KMS-11 (cell line): ENCODE results near the gene PRUNE2.

Source experiments
- H2AFZ ChIP-seq: fragments of 200-600 bp; sonication (generic); 2 replicates; pipeline ENCODE4 v1.6.1; 2016; ENCODE audit warnings: antibody characterized with exemption, mixed run types, low read depth
- H3K27ac ChIP-seq: fragments of 200-600 bp; sonication (generic); 2 replicates; pipeline ENCODE4 v1.6.1; 2016; ENCODE audit warnings: mild to moderate bottlenecking, mixed run types
- H3K27me3 ChIP-seq: fragments of 200-600 bp; sonication (generic); 2 replicates; pipeline ENCODE4 v1.6.1; 2017; ENCODE audit warnings: mild to moderate bottlenecking, low read depth, mixed run types, moderate library complexity; ENCODE audit not compliant: insufficient read depth
- H3K36me3 ChIP-seq: fragments of 200-600 bp; sonication (generic); 2 replicates; pipeline ENCODE4 v1.6.1; 2017; ENCODE audit warnings: mild to moderate bottlenecking, mixed run types; ENCODE audit not compliant: insufficient read depth
- H3K4me1 ChIP-seq: fragments of 200-600 bp; sonication (generic); 2 replicates; pipeline ENCODE4 v1.6.1; 2016; ENCODE audit warnings: mild to moderate bottlenecking, low read depth, mixed run types; ENCODE audit not compliant: poor library complexity, severe bottlenecking
- H3K4me2 ChIP-seq: fragments of 200-600 bp; sonication (generic); 2 replicates; pipeline ENCODE4 v1.7.0; 2016; ENCODE audit warnings: mild to moderate bottlenecking, mixed run types
- H3K4me3 ChIP-seq: fragments of 200-600 bp; sonication (generic); IDR thresholded peaks from 2 replicates; pipeline ENCODE4 v1.6.1; 2017; ENCODE audit warnings: low read depth, low read length, mixed read lengths; ENCODE audit not compliant: insufficient read depth
- H3K79me2 ChIP-seq: fragments of 200-600 bp; sonication (generic); 2 replicates; pipeline ENCODE4 v1.6.1; 2016; ENCODE audit warnings: low read depth, mixed run types; ENCODE audit not compliant: insufficient read depth
- H3K9ac ChIP-seq: fragments of 200-600 bp; sonication (generic); 2 replicates; pipeline ENCODE4 v1.6.1; 2016; ENCODE audit warnings: mild to moderate bottlenecking, mixed run types
- H4K20me1 ChIP-seq: fragments of 200-600 bp; sonication (generic); 2 replicates; pipeline ENCODE4 v1.6.1; 2016; ENCODE audit warnings: mild to moderate bottlenecking, mixed run types; ENCODE audit not compliant: insufficient read depth
- TF ChIP-seq, protein P1 (sequence below): fragments of 200-600 bp; sonication (generic); conservative IDR thresholded peaks from 2 replicates; pipeline ENCODE4 v1.6.1; 2017; ENCODE audit warnings: low read depth, mild to moderate bottlenecking, antibody characterized with exemption, low read length, moderate library complexity, mixed read lengths

The PRUNE2 gene

DNA sequence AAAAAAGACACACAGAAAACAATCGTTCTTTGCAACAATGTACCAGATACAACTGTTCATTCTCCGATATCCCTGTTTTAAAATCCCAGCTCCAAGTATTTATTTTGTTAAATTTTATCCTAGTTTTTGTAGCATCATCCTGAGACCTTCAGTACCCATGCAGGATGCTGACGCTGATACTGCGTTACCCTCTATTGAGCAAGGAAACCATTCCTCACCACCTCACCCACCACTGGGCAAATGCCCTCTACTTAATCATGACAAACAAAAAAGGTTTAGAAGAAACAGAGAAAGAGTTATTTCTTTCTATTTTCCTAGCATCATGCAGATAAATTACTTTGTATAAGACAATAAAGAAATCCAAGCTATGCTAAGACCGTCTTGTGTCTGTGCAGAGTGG, 277.8 kb downstream of the PRUNE2 start:
- H3K4me1 ChIP-seq, result peaks cover 85% of the 10 kb centered on the region
- H3K4me3 ChIP-seq, result no peak overlapping the region
- H3K79me2 ChIP-seq, result no peaks in the 10 kb centered on the region
- H3K27me3 ChIP-seq, result no peaks in the 10 kb centered on the region
- TF ChIP-seq, protein P1, sequence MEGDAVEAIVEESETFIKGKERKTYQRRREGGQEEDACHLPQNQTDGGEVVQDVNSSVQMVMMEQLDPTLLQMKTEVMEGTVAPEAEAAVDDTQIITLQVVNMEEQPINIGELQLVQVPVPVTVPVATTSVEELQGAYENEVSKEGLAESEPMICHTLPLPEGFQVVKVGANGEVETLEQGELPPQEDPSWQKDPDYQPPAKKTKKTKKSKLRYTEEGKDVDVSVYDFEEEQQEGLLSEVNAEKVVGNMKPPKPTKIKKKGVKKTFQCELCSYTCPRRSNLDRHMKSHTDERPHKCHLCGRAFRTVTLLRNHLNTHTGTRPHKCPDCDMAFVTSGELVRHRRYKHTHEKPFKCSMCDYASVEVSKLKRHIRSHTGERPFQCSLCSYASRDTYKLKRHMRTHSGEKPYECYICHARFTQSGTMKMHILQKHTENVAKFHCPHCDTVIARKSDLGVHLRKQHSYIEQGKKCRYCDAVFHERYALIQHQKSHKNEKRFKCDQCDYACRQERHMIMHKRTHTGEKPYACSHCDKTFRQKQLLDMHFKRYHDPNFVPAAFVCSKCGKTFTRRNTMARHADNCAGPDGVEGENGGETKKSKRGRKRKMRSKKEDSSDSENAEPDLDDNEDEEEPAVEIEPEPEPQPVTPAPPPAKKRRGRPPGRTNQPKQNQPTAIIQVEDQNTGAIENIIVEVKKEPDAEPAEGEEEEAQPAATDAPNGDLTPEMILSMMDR, result no peak
- no peak overlapping the region for H3K9ac ChIP-seq
- H3K4me2 ChIP-seq, result no peak overlapping the region
- no peak overlapping the region for H2AFZ ChIP-seq
- H3K27ac ChIP-seq, result no peak overlapping the region
- H4K20me1 ChIP-seq, result no peaks in the 10 kb centered on the region
- no peaks in the 10 kb centered on the region for H3K36me3 ChIP-seq

DNA sequence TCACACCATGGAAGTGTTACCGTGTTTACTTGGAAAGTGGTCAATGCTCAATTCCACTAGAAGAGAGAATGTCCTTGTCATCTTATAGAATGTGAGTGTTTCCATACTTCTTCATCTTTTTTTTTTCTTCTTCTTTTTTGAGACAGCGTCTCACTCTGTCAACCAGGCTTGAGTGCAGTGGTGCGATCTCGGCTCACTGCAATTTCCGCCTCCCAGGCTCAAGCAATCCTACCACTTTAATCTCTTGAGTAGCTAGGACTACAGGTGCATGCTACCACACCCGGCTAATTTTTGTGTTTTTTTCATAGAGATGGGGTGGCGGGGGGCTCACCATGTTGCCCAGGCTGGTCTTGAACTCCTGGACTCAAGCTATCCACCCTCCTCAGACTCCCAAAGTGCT, 278.9 kb downstream of the PRUNE2 start:
- peaks cover 95% of the 10 kb centered on the region for H3K4me1 ChIP-seq
- H3K4me2 ChIP-seq, result no peak overlapping the region
- H3K79me2 ChIP-seq, result no peaks in the 10 kb centered on the region
- H2AFZ ChIP-seq, result no peak overlapping the region
- TF ChIP-seq, protein P1, result no peak
- no peak overlapping the region for H3K4me3 ChIP-seq
- no peaks in the 10 kb centered on the region for H4K20me1 ChIP-seq
- no peak overlapping the region for H3K9ac ChIP-seq
- H3K27ac ChIP-seq, result no peak overlapping the region
- H3K27me3 ChIP-seq, result no peaks in the 10 kb centered on the region
- no peaks in the 10 kb centered on the region for H3K36me3 ChIP-seq

DNA sequence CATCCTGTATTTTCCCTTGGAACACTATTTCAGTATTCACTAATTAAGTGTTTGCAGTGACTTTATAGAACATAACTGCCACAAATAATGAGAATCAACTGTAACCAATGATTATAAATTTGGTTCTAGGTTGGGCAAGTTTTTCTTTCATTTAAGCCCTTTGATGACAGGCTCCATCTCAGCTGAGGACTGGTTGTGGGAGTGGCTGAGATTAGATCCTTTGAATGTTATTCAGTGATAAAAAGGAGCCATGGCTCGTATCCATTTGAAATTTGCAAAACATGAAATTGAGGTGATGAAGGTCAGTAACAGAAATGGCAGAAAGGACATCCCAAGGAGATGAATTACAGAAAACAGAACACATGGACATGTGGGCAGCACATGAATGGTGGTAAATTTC, 279.8 kb downstream of the PRUNE2 start:
- H3K27ac ChIP-seq, result no peak overlapping the region
- no peak overlapping the region for H3K4me3 ChIP-seq
- H3K27me3 ChIP-seq, result no peaks in the 10 kb centered on the region
- H4K20me1 ChIP-seq, result no peaks in the 10 kb centered on the region
- H3K4me1 ChIP-seq, result peaks cover 96% of the 10 kb centered on the region
- no peaks in the 10 kb centered on the region for H3K79me2 ChIP-seq
- peak overlapping the region; percentile 71; the same call in 1 of the 2 replicates for H3K4me2 ChIP-seq
- TF ChIP-seq, protein P1, result no peak
- H2AFZ ChIP-seq, result no peak overlapping the region
- no peak overlapping the region for H3K9ac ChIP-seq
- H3K36me3 ChIP-seq, result no peaks in the 10 kb centered on the region

DNA sequence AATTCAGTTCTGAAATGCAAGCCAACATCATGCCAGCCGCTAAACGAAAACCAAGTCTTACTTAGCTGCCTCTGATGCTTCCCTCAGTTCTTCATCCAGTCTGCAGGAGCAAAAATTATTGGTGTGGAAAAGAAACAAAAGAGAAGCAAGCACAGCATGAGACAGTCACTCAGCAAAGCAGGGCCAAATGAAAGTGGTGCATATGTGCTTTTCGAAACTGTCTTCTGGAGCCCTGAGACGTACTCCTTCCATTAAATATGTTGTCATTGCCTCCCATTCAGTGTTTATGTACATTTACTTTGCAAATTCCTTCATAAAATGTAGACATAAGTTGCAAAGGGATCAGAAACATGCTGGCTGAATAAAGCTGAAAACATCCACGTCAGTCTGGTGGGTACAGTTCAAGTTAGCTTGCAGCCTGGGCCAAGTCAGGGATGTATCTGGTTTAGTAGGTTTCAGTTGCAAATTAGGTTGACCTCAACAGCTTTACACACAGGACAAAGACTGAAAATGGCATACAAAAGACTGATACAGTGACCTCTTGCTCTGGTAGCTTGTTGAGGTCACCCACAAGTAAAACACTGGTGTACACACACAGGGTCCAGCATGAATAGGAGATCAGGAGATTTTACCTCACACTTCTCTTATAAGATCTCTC, 281.4 kb downstream of the PRUNE2 start:
- H3K27me3 ChIP-seq, result no peaks in the 10 kb centered on the region
- H4K20me1 ChIP-seq, result no peaks in the 10 kb centered on the region
- H3K9ac ChIP-seq, result peak overlapping the region; percentile 8; the same call in 1 of the 2 replicates
- H3K79me2 ChIP-seq, result no peaks in the 10 kb centered on the region
- H3K4me1 ChIP-seq, result peaks cover 96% of the 10 kb centered on the region
- H3K36me3 ChIP-seq, result no peaks in the 10 kb centered on the region
- peak overlapping the region; percentile 32; the same call in 1 of the 2 replicates for H2AFZ ChIP-seq
- TF ChIP-seq, protein P1, result no peak
- H3K4me3 ChIP-seq, result no peak overlapping the region
- peak overlapping the region; percentile 71 for H3K4me2 ChIP-seq
- peak overlapping the region; percentile 68 for H3K27ac ChIP-seq
